Measurements from ENCODE around the gene PDE3B.

DNA sequence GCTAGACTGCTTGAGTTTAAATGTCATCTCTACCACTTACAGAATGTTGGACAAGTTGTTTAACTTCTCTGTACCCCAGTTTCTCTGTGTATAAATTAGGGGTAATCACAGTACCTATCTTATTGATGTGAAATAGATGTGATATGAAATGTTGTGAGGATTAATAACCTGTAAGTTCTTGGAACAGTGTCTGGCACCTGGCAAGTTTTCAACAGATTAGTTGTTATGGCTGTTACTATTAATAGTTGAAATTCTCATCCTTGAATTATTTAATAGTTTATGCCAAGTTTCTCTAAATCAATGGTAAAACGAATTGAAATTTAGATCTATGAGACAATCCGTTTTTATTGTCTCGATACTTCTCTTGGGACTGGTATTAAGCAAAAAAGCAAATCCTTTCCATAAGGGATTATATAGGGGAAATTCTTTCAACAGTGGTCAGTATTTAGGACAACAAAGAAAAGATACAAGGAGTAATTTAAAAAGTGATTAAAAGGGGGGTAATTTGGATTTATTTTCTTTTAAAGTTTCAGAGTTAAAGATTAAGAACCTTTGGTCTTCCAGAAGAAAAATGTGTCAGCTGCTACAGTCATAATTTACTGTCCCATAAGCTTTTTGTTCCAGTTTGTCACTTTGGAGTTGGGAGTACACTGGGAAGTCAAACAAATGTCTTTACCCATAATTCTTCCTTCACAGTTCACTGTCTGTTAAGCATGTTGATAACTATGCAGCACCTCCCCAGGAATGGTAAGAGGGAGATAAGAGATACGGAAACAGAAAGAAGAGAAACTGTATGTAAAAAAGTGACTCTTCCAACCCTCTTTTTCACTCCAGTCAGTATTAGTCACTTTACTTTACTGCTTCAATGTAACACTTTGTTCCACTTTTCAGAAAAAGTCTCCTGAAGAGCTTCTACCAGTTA is 13.2 kb downstream of the PDE3B start:
- TF ChIP-seq TAF7 (optimal IDR thresholded peaks at IDR 0.05; ENCODE audit: borderline replicate concordance, low read depth, low read length) (no peak), CTBP2 (IDR thresholded peaks at IDR 0.05; ENCODE audit: borderline replicate concordance, insufficient read depth, insufficient read length, low read length) (no peak), CHD1 (IDR thresholded peaks at IDR 0.05; ENCODE audit: low read depth, low read length) (no peak)
- TF ChIP-seq, protein P1, sequence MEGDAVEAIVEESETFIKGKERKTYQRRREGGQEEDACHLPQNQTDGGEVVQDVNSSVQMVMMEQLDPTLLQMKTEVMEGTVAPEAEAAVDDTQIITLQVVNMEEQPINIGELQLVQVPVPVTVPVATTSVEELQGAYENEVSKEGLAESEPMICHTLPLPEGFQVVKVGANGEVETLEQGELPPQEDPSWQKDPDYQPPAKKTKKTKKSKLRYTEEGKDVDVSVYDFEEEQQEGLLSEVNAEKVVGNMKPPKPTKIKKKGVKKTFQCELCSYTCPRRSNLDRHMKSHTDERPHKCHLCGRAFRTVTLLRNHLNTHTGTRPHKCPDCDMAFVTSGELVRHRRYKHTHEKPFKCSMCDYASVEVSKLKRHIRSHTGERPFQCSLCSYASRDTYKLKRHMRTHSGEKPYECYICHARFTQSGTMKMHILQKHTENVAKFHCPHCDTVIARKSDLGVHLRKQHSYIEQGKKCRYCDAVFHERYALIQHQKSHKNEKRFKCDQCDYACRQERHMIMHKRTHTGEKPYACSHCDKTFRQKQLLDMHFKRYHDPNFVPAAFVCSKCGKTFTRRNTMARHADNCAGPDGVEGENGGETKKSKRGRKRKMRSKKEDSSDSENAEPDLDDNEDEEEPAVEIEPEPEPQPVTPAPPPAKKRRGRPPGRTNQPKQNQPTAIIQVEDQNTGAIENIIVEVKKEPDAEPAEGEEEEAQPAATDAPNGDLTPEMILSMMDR (IDR thresholded peaks at IDR 0.05; ENCODE audit: control extremely low read depth in 1 of 3, insufficient read depth in 1 of 3, low read depth in 1 of 3, low read length in 3 of 3) = no peak

Measured in H1 (cell line).